ENCODE measurements around the gene DLX5. TPM values are rescaled to one million over a fixed set of nuclear protein-coding genes. Genes with fewer than 3 reads are reported as not detected.
"Not testable (repeated sequence)": the region's sequence is repeated elsewhere in the genome, so short reads cannot be mapped to it uniquely, and the experiment has no call there.

Gene DLX5
- 1 to 10 TPM; 1.1 to 1.4 TPM for total RNA-seq
- not detected for polyA plus RNA-seq
- long read RNA-seq, donor 1, partial matches to known transcripts: 0 of 1 reads
- long read RNA-seq, donor 1, other reads (novel, unspliced or antisense): 0 of 1 reads
- long read RNA-seq, donor 2: 0 reads

- Histone ChIP-seq H3K4me3 (ENCODE audit: low read length in 2 of 2) (no peak within 1 kb of the TSS), H3K27ac (ENCODE audit: low read depth in 1 of 2, low read length in 2 of 2) (no peak within 1 kb of the TSS), H3K36me3 (ENCODE audit: control insufficient read depth in 1 of 2, insufficient read depth in 2 of 2, low read length in 1 of 2) (no peaks in the 10 kb centered on the region), H3K9me3 (ENCODE audit: control insufficient read depth, low read length) (no peaks in the 10 kb centered on the region), H3K4me1 (ENCODE audit: control insufficient read depth in 1 of 2, insufficient read depth in 2 of 2, low read length in 2 of 2) (no peaks in the 10 kb centered on the region), H3K27me3 (ENCODE audit: control insufficient read depth in 1 of 2, insufficient read depth in 2 of 2, low read length in 1 of 2) (peaks cover 0 to 2% of the 10 kb centered on the region in 2 donors)
- intact Hi-C loops (cut with DNase I): loop anchor here (5.0 to 10.0 kb wide), 4 partner anchors 310 to 1107 kb away; partner anchors contain the start of gene SEM1 (in 1 of the 2)
- 1 to 2% methylated on average over 60 of the region's 60 CpGs for WGBS, 2 donors
- DNase-seq: peak; percentile 63 to 79
- peak; percentile 56 for ATAC-seq (ENCODE audit: low FRiP score)
These were observed at the start of gene DLX5 for GRCh38 chr7:97024209-97025129. TSS of gene DLX5 (minus strand) at chr7:97024831. CDS start at chr7:97024623, 208 bp downstream.

GRCh38 chr7:97072025-97072424 is 47.4 kb upstream of the DLX5 start:
- H3K4me1 ChIP-seq (ENCODE audit: control insufficient read depth in 1 of 2, insufficient read depth in 2 of 2, low read length in 2 of 2); H3K4me3 ChIP-seq (ENCODE audit: low read length in 2 of 2); H3K36me3 ChIP-seq (ENCODE audit: control insufficient read depth in 1 of 2, insufficient read depth in 2 of 2, low read length in 1 of 2); DNase-seq; intact Hi-C loops (cut with DNase I); ATAC-seq (ENCODE audit: low FRiP score); H3K27me3 ChIP-seq (ENCODE audit: control insufficient read depth in 1 of 2, insufficient read depth in 2 of 2, low read length in 1 of 2); H3K27ac ChIP-seq (ENCODE audit: low read depth in 1 of 2, low read length in 2 of 2); H3K9me3 ChIP-seq (ENCODE audit: control insufficient read depth, low read length): not testable (repeated sequence)
- 59 to 60% methylated on average over 2 of the region's 2 CpGs for WGBS, 2 donors

GRCh38 chr7:97064972-97065587 is 40.4 kb upstream of the DLX5 start:
- Histone ChIP-seq H3K27ac (ENCODE audit: low read depth in 1 of 2, low read length in 2 of 2) (no peak overlapping the region), H3K36me3 (ENCODE audit: control insufficient read depth in 1 of 2, insufficient read depth in 2 of 2, low read length in 1 of 2) (no peaks in the 10 kb centered on the region), H3K9me3 (ENCODE audit: control insufficient read depth, low read length) (no peaks in the 10 kb centered on the region), H3K4me3 (ENCODE audit: low read length in 2 of 2) (no peak overlapping the region), H3K27me3 (ENCODE audit: control insufficient read depth in 1 of 2, insufficient read depth in 2 of 2, low read length in 1 of 2) (no peaks in the 10 kb centered on the region), H3K4me1 (ENCODE audit: control insufficient read depth in 1 of 2, insufficient read depth in 2 of 2, low read length in 2 of 2) (no peaks in the 10 kb centered on the region)
- ATAC-seq (ENCODE audit: low FRiP score) (peak; percentile 77), DNase-seq (no peak)
- intact Hi-C loops (cut with DNase I): loop anchor here (5.0 kb wide), 1 partner anchor 1148 kb away; no protein-coding TSS in a partner anchor
- WGBS, 2 donors: 49 to 53% methylated on average over 5 of the region's 5 CpGs

- 64% methylated on average over 3 of the region's 3 CpGs for whole genome bisulfite sequencing, 2 donors
- Histone ChIP-seq H3K36me3 (ENCODE audit: control insufficient read depth in 1 of 2, insufficient read depth in 2 of 2, low read length in 1 of 2) (no peaks in the 10 kb centered on the region), H3K27me3 (ENCODE audit: control insufficient read depth in 1 of 2, insufficient read depth in 2 of 2, low read length in 1 of 2) (no peaks in the 10 kb centered on the region), H3K4me1 (ENCODE audit: control insufficient read depth in 1 of 2, insufficient read depth in 2 of 2, low read length in 2 of 2) (no peaks in the 10 kb centered on the region), H3K4me3 (ENCODE audit: low read length in 2 of 2) (no peak overlapping the region), H3K9me3 (ENCODE audit: control insufficient read depth, low read length) (no peaks in the 10 kb centered on the region), H3K27ac (ENCODE audit: low read depth in 1 of 2, low read length in 2 of 2) (no peak overlapping the region)
- no peak for DNase-seq
- intact Hi-C loops (cut with DNase I): no loop called here
- no peak for ATAC-seq (ENCODE audit: low FRiP score)
These were observed 39.4 kb upstream of the DLX5 start for GRCh38 chr7:97064020-97064419.

- Histone ChIP-seq H3K27ac (ENCODE audit: low read depth in 1 of 2, low read length in 2 of 2) (no peak overlapping the region), H3K4me1 (ENCODE audit: control insufficient read depth in 1 of 2, insufficient read depth in 2 of 2, low read length in 2 of 2) (no peaks in the 10 kb centered on the region), H3K27me3 (ENCODE audit: control insufficient read depth in 1 of 2, insufficient read depth in 2 of 2, low read length in 1 of 2) (no peaks in the 10 kb centered on the region), H3K4me3 (ENCODE audit: low read length in 2 of 2) (no peak overlapping the region), H3K36me3 (ENCODE audit: control insufficient read depth in 1 of 2, insufficient read depth in 2 of 2, low read length in 1 of 2) (no peaks in the 10 kb centered on the region), H3K9me3 (ENCODE audit: control insufficient read depth, low read length) (no peaks in the 10 kb centered on the region)
- intact Hi-C loops (cut with DNase I): no loop called here
- DNase-seq (no peak), ATAC-seq (ENCODE audit: low FRiP score) (no peak)
- 60 to 61% methylated on average over 2 of the region's 2 CpGs for WGBS, 2 donors
These were observed 18.6 kb upstream of the DLX5 start for GRCh38 chr7:97043281-97043680.

- no peaks in the 10 kb centered on the region for H3K9me3 ChIP-seq (ENCODE audit: control insufficient read depth, low read length)
- 72 to 74% methylated on average over 5 of the region's 5 CpGs for WGBS, 2 donors
- intact Hi-C loops (cut with DNase I): no loop called here
- H3K27ac ChIP-seq (ENCODE audit: low read depth in 1 of 2, low read length in 2 of 2): no peak overlapping the region
- no peaks in the 10 kb centered on the region for H3K36me3 ChIP-seq (ENCODE audit: control insufficient read depth in 1 of 2, insufficient read depth in 2 of 2, low read length in 1 of 2)
- H3K4me1 ChIP-seq (ENCODE audit: control insufficient read depth in 1 of 2, insufficient read depth in 2 of 2, low read length in 2 of 2): no peaks in the 10 kb centered on the region
- ATAC-seq (ENCODE audit: low FRiP score) (no peak), DNase-seq (no peak)
- H3K27me3 ChIP-seq (ENCODE audit: control insufficient read depth in 1 of 2, insufficient read depth in 2 of 2, low read length in 1 of 2): no peaks in the 10 kb centered on the region
- H3K4me3 ChIP-seq (ENCODE audit: low read length in 2 of 2): no peak overlapping the region
These were observed 14.9 kb upstream of the DLX5 start for GRCh38 chr7:97039374-97040065.

- intact Hi-C loops (cut with DNase I); H3K4me1 ChIP-seq (ENCODE audit: control insufficient read depth in 1 of 2, insufficient read depth in 2 of 2, low read length in 2 of 2); ATAC-seq (ENCODE audit: low FRiP score); H3K36me3 ChIP-seq (ENCODE audit: control insufficient read depth in 1 of 2, insufficient read depth in 2 of 2, low read length in 1 of 2); H3K9me3 ChIP-seq (ENCODE audit: control insufficient read depth, low read length); H3K27ac ChIP-seq (ENCODE audit: low read depth in 1 of 2, low read length in 2 of 2); DNase-seq; H3K4me3 ChIP-seq (ENCODE audit: low read length in 2 of 2); H3K27me3 ChIP-seq (ENCODE audit: control insufficient read depth in 1 of 2, insufficient read depth in 2 of 2, low read length in 1 of 2): not testable (repeated sequence)
- 89 to 97% methylated on average over 28 to 30 of the region's 30 CpGs for WGBS, 2 donors
These were observed 9.7 kb upstream of the DLX5 start for GRCh38 chr7:97034213-97034852.

Measured in aorta (tissue), 5 donors.